GM21576 (cell line): Measurements from ENCODE around the gene B9D1.
"Not testable (repeated sequence)": the region's sequence is repeated elsewhere in the genome, so short reads cannot be mapped to it uniquely, and the experiment has no call there.

Experiments
- ATAC-seq: cut with Tn5 transposase; IDR thresholded peaks from one replicate; pipeline ENCODE4 v1.9.1; 2021; ENCODE audit warnings: mild to moderate bottlenecking, moderate library complexity; ENCODE audit not compliant: unreplicated experiment

B9D1 gene

GRCh38 chr17:19361326-19361725, 1.2 kb downstream of the B9D1 start:
- ATAC-seq: no peak

GRCh38 chr17:19360772-19361171, 1.8 kb downstream of the B9D1 start:
- ATAC-seq: no peak

GRCh38 chr17:19359856-19360255, 2.7 kb downstream of the B9D1 start:
- no peak for ATAC-seq

GRCh38 chr17:19359151-19359550, 3.4 kb downstream of the B9D1 start:
- ATAC-seq: no peak

DNA sequence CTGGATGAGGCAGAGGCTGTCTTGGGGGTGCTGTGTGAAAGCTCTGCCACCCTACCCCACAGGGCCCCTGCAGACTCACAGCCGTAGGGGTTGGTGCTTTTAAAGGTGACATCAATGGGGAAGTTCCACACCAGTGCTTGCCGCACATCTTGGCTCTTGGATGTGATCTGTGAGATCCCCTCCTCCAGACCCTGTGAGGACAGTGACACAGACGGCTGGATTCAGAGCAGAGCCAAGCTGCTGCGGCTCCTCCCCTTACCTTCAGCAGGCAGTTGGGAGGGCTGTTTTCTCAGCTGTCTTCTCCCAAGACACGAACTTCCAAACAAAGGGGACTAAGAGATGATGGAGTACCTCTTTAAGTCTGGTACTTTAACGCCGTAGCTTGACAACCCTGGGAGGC, 4.8 kb downstream of the B9D1 start:
- no peak for ATAC-seq

GRCh38 chr17:19357351-19357750, 5.2 kb downstream of the B9D1 start:
- ATAC-seq: no peak

DNA sequence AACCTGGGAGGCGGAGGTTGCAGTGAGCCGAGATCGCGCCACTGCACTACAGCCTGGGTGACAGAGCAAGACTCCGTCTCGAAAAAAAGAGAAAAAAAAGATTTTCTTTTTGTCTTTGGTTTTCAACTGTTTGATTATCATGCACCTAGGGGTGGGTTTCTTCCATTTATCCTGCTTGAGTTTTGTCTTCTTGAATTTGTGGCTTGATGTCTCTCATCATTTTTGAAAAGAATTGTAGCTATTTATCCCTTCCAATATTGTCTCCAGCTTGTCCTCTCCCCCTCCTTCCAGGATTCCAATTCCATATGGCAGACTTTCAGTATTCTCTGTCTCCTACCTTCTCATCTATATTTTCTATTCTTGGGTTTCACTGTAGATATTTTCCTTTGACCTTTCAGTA, 7.8 kb downstream of the B9D1 start:
- ATAC-seq: no peak

GRCh38 chr17:19353401-19353800, 9.1 kb downstream of the B9D1 start:
- ATAC-seq: not testable (repeated sequence)

GRCh38 chr17:19348806-19349205, 13.7 kb downstream of the B9D1 start:
- no peak for ATAC-seq

DNA sequence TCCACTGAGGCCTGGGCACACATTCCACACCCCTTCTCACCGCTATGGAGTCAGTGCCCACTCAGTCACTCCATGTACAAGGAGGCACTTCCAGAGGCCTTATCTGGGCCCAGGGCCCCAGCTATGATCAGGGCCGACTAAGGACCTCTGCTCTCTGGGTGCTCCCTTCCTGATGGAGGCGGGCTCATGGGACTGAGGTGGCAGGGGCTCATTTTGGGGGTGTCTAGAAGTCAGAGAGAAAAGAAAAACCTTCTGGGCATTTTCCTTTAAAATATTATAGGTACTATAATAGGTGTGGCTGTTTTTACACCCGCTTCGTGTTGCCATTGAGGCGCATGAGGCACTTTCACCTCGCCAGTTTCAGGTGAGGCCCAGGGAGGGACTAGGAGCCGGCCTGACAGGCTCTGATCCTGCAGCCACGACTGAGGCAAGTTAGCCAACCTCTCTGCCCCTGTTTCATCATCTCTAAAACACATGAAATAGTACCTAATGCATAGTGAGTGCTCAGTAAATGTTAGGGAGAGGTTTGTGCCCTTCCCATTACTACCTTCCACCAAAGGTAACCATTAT, 14.4 kb downstream of the B9D1 start:
- no peak for ATAC-seq

- no peak for ATAC-seq
Observed at GRCh38 chr17:19347323-19348080, 15.0 kb downstream of the B9D1 start.

DNA sequence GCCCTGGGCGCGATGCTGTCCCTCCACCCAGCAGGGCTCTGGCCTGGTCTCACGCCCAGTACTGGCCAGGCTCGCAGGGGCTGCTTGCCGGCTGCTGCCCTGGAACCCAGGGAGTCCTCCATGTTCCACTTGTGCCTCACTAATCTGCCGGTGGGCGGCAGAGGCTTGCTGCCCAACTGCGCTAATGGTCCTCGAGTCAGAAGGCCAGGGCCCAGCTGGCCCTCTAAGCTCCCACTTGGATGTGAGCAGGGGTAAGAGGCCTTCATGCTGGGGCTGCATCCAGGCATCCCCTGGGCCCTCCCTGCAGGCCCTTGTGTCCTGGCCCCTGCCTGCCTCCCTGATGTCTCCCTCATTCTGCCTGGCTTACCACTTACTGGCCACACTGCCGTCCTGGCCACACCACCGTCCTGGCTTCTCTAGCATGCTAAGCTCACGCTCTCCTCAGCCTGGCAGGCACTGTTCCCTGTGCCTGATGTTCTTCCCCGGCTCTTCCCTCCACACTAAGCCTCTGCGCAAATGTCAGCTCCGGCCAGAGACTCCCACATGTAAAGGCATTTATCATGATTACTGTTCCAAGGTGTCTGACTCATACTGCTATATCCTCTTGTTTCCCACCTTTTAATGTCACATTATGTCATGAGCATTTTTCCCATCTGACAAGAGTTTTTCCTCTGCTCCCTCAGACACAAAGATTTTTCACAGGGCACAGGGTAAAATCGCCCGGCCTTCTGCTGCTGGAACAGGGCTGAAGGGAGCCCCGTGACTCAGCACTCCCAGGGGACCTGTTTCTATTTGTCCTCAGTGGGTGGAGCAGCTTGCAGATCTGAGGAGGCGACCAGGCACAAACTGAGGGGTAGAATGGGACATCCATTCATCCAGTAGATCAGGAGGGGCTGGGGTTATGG, 15.9 kb downstream of the B9D1 start:
- no peak for ATAC-seq

GRCh38 chr17:19345486-19346350, 16.8 kb downstream of the B9D1 start:
- ATAC-seq: no peak

DNA sequence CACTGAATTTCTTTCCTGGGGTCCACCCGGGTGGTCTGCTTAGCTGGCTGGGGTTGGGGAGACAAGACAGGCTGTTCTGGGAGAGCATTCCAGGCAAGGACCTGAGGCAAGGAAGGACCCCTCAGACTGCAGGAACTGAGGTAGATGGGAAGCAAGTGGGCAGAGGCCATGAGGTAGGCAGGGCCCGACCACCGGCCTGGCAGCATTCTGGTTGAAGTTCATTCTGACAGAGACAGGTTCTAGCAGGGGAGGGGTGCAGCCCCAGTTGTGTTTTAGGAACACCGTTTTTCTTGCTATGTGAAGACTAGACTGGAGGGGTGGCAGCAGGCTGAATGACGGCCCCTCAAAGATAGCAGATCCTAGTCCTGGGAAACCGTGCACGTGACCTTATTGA, 17.5 kb downstream of the B9D1 start:
- ATAC-seq: no peak

GRCh38 chr17:19344311-19345066, 18.0 kb downstream of the B9D1 start:
- no peak for ATAC-seq

- ATAC-seq: no peak
Observed at GRCh38 chr17:19343671-19344151, 18.8 kb downstream of the B9D1 start.

DNA sequence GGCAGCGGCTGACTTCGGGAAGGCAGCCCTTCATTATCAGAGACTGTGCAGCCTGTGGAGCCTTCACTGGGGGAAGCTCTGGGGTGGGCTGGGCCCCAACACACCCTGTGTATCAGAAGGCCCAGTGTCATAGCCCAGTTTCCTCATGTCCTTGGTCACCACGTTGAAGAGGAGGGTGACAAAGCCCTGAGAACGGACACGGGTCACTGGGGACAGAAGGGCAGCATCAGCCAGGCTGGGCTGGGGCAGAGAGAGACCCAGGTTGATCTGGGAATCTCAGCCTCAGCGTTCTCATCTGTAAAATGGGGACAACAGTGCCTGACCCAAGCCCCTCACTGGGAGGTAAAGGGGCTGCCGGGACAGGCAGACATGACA, 19.3 kb downstream of the B9D1 start:
- no peak for ATAC-seq

DNA sequence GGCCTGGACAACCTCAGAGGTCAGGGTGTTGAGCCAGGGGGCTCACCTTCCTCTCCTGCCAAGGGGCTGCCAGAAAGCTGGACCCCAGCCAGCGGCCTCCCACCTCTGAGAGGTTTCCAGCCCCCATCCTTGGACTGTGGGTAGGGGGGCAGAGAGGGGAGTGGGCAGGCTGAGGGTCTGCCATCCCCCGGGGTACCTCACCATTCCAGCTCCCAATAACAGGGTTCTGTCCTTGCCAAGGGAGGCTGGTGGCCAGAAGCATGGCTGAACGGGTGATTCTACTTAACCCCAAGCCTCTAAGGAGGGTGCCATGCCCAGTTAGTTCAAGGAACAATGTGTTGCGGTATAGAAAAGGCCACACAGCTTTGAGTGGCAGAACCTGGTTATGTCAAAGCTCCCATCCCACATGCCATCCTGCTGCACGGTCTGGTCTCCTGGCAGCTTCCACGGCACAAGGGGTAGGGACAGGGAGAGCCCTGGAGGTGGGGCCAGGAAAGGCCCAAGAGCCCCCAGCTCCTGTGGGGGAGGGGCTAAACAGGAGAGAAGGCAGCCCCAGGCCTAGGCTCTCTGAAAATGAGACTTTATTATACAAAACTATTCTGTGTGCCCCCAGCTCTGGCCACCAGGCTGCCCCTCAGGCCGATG, 19.8 kb downstream of the B9D1 start:
- ATAC-seq: no peak
